Caki2 (cell line): ENCODE data around the gene LUC7L. TPM values are rescaled to one million over a fixed set of nuclear protein-coding genes. Genes with fewer than 3 reads are reported as not detected.
"Not testable (repeated sequence)": the region's sequence is repeated elsewhere in the genome, so short reads cannot be mapped to it uniquely, and the experiment has no call there.

Experiments
- DNase-seq: peaks from one replicate; pipeline ENCODE4 v3.0.0-alpha.2; 2015; ENCODE audit warnings: low read depth
- in situ Hi-C: cut with HindIII; loops from 2 replicates; pipeline ENCODE4 v1.10.0; 2016; ENCODE audit warnings: low sequenced_read_pairs, low pct_unique_long_range_greater_than_20kb, mixed read lengths
- total RNA-seq: library from RNA; depleted of rRNA; stranded (reverse); fragments of >200 nt; shearing (Covaris generic); gene quantifications from 2 replicates; pipeline ENCODE4 v1.2.3, GENCODE V29; 2014; ENCODE audit warnings: low replicate concordance

LUC7L gene
- total RNA-seq, 1 experiment from 2014 or later, result 32.7 TPM

DNA sequence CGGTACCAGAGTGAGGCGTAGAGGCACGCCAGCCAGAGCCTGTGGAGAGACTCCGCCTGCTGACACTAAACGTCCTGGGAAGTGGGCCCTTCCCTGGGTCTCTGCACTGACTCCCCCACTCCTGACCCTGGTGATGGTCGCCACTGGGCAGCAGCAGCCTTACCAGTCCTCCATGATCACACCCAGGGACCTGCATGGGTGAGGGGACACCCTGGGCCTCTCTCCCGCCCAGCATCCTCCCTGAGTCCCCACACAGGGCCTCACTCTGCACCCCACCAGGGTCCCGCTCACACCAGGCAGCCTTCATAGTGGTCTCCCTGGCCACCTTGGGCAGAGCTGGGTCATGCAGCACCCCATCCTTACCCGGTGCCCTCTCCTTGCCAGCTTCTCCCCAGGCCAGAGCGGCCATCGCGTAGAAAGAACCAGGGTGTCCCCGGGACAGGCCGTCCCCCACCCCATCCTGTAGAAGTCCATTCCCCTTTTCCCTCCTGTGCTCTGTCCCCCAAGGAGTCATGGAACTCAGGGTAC lies 35.8 kb upstream of the LUC7L start:
- no peak for DNase-seq
- in situ Hi-C loops, result no loop called here

DNA sequence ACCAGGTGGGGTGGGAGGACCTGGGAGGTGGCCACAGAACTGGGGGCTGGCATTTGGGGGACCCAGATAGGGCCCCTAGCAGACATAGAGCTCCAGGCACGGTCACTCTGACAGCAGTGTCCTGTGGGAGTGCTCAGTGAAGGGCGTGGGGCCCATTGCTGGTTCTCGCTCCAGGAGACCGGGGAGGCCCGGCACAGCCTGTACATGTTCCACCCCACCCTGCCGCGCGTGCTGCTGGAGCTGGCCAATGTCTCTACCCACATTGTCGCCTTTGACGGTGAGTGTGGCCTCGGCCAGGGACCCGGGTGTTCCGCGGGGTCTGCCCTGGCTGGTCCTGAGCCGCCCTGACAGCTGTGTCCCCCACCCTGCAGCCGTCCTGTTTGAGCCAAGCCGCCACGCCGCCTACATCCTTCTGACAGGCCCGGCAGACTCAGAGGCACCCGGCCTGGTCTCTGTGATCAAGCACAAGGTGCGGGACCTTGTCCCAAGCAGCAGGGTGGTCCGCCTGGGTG lies 35.2 kb upstream of the LUC7L start:
- no peak for DNase-seq
- in situ Hi-C loops, result no loop called here

DNA sequence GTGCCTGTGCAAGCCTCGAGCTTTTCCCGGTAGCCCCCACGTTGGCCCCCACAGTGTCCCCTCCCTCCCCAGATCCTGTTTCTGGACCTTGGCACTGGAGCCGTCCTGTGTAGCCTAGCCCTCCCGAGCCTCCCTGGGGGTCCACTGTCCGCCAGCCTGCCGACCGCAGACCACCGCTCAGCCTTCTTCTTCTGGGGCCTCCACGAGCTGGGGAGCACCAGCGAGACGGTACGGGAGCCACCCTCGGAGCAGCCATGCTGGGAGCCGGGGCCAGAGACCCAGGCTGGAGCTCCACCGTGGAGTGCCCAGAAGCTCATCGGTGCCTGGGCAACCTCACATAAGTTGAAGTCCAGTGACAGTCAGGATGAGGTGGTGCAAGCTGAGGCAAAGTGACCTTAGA lies 34.7 kb upstream of the LUC7L start:
- in situ Hi-C loops, result no loop called here
- DNase-seq, result no peak

DNA sequence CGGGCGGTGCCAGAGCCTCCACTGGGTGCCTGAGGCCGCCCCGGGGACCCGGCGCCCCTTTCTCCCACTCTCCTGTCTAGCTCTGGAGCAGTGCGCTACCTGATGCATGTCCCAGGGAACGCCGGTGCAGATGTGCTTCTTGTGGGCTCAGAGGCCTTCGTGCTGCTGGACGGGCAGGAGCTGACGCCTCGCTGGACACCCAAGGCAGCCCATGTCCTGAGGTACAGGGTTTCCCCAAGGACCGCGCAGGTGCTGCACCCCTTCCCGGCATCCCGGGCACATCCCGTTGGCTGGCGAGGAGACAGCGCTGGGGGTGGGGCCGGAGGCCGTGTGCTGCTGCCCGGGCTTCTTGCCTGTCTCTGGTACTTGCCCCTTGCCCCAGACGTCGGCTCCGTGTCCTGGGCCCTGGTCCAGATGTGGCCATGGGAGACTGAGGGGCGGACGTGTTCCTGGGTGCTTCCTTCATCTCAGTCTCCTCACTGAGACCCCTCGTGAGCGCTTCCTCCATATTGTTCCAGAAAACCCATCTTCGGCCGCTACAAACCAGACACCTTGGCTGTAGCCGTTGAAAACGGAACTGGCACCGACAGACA lies 34.0 kb upstream of the LUC7L start:
- DNase-seq, result no peak
- in situ Hi-C loops, result no loop called here

DNA sequence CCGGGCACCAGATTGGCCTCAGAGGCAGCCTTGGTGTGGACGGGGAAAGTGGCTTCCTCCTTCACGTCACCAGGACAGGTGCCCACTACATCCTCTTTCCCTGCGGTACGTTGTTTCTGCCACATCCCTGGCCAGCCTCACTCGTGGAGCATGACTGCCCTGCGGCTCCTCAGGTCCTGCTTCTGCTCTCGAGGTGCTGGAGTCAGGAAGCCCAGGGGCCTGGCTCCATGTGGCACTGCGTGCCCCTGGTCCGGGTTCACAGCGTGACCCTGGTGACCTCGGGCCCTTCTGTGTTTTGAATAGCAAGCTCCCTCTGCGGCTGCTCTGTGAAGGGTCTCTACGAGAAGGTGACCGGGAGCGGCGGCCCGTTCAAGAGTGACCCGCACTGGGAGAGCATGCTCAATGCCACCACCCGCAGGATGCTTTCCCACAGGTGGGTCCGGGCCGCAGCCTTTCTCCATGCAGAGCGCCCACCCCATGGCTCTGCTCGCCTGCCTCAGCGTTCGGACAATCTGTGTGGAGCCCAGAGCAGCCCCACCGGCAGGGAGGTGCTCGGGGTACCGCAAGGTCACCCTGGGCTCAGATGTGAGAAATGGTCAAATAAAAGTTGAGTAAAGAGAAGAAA lies 33.0 kb upstream of the LUC7L start:
- in situ Hi-C loops, result no loop called here
- DNase-seq, result no peak

DNA sequence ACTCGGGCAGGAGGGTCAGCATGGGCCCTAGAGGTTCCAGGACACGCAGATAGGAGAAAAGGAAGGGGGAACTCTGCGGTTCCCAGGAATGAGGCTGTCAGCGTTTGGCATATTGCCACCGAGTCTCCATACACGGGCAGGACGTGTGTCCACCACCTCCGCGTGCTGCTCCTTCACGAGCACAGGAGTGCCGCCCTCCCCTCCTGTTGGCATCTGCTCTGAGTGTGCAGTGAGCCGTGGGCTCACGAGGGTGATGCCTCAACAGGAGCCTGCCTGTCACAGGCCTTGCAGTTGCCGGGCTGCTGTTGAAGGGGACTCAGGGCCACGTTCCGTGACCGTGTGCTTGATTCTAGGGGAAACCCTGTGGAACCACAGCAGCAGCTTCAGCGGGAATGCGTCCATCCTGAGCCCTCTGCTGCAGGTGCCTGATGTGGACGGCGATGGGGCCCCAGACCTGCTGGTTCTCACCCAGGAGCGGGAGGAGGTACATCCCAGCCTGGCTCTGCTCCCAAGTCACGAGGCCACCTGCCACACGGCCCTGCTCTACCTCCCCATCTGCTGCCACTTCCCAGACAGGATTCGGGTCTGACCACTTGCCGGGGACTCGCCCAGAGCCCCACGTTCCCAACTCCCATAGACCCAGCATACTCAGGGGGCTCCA lies 31.9 kb upstream of the LUC7L start:
- in situ Hi-C loops, result no loop called here
- DNase-seq, result no peak

DNA sequence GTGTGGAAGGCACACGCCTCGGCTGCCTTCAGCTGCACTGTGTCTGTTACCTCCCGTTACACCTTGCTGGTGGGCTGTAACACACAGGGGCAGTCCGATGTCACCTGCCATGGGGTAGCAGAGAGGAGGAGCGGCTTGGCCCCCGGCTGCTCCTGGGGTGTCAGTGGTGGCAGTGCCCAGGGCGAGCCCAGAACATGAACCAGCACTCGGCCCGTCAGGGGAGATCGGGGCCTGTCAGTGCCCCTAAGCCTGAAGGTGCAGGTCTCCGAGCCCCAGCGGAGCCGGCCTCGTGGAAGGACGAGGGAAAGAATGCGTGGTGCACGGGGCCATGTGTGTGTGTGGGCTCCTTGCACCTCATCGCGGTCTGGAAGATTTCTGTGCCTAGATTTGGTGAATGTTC lies 31.1 kb upstream of the LUC7L start:
- in situ Hi-C loops, result no loop called here
- DNase-seq, result no peak

DNA sequence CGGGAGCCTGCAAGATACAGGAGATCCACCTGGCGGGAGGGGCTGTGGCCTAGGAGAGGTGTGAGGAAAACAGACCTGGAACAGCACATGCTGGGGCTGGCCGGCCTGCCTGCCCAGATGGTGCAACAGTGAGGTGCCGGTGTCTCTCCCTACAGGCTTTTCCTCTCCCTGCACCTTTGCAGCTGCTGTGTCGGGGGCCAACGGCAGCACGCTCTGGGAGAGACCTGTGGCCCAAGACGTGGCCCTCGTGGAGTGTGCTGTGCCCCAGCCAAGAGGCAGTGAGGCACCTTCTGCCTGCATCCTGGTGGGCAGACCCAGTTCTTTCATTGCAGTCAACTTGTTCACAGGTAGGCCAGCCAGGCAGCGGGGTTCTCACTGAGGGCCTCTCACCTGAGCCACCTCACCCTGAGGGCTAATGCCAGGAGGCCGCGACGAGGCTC lies 30.6 kb upstream of the LUC7L start:
- DNase-seq, result no peak
- in situ Hi-C loops, result no loop called here

DNA sequence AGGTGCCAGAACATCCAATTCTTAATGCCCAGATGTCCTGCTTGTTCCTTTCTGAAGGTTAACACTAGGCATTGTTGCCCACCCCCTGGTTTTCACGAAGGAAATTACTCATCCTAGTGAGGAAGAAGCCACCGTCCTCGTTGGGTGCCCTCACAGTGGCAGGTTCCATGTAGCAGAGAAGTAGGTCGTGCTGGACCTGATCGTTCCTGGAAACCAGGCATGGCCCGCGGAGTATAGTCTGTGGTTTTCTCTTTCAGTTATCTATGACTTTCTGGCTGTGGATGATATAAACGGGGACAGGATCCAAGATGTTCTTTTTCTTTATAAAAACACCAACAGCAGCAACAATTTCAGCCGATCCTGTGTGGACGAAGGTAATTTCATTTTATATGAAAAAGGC lies 30.0 kb upstream of the LUC7L start:
- in situ Hi-C loops, result no loop called here
- DNase-seq, result no peak

DNA sequence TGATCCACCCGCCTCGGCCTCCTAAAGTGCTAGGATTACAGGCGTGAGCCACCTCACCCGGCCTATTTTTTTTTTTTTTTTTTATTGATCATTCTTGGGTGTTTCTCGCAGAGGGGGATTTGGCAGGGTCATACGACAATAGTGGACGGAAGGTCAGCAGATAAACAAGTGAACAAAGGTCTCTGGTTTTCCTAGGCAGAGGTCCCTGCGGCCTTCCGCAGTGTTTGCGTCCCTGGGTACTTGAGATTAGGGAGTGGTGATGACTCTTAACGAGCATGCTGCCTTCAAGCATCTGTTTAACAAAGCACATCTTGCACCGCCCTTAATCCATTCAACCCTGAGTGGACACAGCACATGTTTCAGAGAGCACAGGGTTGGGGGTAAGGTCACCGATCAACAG lies 28.8 kb upstream of the LUC7L start:
- DNase-seq, in situ Hi-C loops: not testable (repeated sequence)

DNA sequence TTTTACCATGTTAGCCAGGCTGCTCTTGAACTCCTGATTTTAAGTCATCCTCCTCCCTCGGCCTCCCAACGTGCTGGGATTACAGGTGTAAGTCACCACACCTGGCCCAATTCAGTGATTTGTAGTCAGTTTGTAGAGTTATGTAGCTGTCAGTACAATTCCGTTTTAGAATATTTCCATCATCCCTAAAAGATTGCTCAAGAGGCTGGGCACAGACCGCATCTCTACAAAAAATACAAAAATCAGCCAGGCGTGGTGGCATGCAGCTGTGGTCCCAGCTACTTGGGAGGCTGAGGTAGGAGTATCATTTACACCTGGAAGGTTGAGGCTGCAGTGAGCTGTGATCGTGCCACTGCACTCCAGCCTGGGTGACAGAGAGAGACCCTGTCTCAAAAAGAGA lies 25.9 kb upstream of the LUC7L start:
- in situ Hi-C loops, result no loop called here
- DNase-seq, result no peak

DNA sequence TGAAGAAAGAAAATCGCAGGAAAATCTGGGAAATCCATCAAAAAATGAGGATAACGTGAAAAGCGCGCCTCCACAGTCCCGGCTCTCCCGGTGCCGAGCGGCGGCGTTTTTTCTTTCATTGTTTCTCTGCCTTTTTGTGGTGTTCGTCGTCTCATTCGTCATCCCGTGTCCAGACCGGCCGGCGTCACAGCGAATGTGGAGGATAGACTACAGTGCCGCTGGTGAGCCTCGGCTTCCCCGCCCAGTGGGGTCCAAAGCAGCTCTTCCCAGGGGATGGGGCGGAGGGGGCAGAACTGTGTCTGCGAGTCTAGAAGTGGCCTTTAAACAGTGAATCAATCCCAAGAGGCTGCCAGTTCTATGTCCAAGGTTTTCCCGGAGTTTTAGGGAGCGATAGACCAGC lies 25.2 kb upstream of the LUC7L start:
- in situ Hi-C loops, result no loop called here
- no peak for DNase-seq

DNA sequence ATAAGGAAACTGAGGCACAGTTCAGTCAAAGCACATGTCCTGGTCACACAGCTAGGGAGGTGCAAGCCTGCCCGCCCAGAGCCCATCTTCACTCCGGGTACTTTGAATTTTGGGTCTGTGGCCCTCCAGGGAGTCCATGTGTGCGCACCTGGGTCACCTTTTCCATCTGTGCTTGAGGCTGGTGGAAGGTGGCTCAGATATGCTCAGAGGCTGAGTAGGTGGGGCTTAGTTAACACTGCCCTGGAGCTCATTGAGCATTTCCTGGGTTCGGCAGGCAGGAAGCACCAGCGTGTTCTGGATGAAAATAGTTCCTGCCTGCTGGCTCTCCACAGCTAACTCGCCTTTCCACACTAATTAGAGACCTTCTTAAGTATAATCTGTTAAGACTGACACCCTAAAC lies 24.6 kb upstream of the LUC7L start:
- in situ Hi-C loops, result no loop called here
- no peak for DNase-seq

DNA sequence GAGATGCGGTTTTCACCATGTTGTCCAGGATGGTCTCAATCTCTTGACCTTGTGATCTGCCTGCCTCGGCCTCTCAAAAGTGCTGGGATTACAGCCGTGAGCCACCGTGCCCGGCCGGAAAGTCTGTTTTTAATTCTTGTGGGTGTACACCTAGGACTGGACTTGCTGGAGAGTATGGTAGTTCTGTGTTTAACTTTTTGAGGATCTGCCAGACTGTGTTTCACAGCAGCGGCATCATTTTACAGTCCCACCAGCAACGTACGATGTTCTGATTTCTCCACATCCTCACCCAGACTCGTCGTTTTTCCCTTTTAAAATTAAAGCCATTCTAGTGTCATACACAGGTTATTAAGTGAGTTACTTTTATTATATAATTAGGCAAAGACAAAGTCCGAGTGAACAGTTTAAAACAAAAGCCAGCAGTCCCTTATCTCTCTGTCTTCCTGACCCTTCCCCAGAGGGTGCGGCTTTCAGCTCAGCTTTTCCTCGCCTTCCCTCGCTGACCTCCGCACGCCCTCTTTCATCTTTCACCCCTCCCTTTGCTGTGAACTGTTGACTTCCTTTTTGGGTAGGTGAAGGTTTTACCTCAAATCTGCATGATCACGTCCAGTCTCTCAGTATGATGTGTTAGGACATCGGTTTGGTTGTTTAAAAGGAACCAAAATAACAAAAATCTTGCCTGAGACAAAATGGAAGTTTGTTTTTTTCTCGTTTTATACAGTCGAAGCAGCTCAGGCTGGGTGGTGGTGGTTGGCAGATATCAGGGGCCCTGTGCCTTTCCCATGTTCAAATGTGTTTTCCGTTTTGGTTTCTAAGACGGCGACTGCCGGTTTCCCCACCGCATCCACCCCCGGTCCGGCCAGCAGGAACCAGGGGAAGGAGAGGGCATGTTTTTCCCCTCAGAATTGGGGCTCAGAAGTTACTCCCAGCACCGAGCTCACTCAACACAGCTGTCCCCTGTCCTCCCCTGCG lies 23.4 kb upstream of the LUC7L start:
- in situ Hi-C loops, result no loop called here
- DNase-seq, result no peak

DNA sequence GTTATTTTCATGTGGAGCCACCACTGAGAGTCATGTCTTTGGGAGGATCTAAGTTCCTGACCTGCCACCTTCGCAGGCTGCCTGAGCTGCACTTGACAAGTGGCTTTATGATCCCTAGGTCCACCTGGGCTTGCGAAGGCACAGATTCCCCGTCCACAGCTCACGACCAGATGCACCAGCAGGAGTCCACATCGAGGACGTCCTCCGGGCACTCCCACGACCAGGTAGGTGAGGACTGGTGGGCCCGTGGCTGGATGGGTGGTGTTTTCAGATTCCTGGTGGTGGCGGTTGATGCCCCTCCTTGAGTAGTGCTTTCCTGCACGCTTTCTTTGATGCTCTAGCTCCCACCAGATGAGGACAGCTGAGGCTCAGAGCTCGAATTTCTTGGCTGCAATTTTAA lies 20.2 kb upstream of the LUC7L start:
- in situ Hi-C loops, result no loop called here
- no peak for DNase-seq

DNA sequence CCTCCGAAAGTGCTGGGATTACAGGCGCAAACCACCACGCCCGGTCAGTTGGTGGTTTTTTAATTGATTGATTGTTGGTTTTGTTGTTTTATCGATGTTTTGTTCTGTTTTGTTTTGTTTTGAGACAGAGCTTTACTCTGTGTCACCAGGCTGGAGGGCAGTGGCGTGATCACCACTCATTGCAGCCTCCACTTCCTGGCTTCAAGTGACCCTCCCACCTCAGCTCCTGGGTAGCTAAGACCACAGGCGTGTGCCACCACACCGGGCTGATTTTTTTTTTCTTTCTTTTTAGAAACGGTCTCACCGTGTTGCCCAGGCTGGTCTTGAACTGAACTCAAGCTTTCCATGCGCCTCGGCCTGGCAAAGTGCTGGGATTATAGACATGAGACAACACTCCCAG lies 17.8 kb upstream of the LUC7L start:
- no peak for DNase-seq
- in situ Hi-C loops, result no loop called here

DNA sequence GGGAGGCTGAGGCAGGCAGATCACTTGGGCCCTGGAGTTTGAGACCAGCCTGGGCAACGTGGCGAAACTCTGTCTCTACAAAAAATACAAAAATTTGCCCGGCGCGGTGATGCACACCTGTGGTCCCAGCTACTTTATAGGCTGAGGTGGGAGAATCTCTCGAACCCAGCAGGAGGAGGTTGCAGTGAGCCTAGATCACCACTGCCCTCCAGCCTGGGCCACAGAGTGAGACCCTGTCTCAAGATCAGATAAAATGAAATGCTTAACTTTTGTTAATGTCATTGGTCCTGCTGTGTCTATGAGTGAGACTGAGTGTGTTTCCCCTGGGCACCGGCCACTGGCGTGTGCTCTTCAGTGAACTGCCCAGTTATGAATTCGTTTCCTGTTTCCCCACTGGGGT lies 15.9 kb upstream of the LUC7L start:
- DNase-seq, result no peak

DNA sequence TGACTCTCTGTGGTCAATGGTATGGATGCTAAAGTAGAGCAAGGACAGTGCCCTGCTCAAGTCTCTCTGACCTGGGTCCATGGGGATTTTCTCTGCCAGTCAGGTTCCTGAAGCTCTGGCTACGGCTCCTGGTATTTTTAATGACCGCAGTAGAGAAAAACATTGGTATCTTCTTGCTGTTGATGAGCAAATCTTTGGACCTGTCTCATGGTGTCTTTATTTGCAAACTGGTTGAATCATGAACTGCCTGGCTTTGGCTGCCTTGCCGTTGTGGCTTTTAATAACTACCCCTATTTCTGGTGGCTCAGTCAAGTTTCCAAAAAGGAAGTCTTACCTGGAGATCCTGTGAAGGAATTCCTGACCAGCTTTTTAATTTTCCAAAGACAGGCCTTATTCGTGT lies 14.1 kb upstream of the LUC7L start:
- in situ Hi-C loops, result no loop called here
- no peak for DNase-seq

More for the DNA sequence above, 15.9 kb upstream of the LUC7L start:
- in situ Hi-C loops, result no loop called here
